Ishikawa (cell line): ENCODE data around the gene NEURL1.

Experiments used
- CEBPB ChIP-seq: IDR thresholded peaks from 2 replicates; pipeline ENCODE4 v1.6.1; 2012
- EGR1 ChIP-seq: IDR thresholded peaks from 2 replicates; pipeline ENCODE4 v1.6.1; 2012
- FOXM1 ChIP-seq: IDR thresholded peaks from 2 replicates; pipeline ENCODE4 v1.6.1; 2012; ENCODE audit warnings: low read depth, borderline replicate concordance
- RAD21 ChIP-seq: IDR thresholded peaks from 2 replicates; pipeline ENCODE4 v1.6.1; 2012; ENCODE audit warnings: low read depth
- TCF12 ChIP-seq: IDR thresholded peaks from 2 replicates; pipeline ENCODE4 v1.6.1; 2012; ENCODE audit warnings: low read depth
- USF1 ChIP-seq: IDR thresholded peaks from 2 replicates; pipeline ENCODE4 v1.6.1; 2012
- YY1 ChIP-seq: IDR thresholded peaks from 2 replicates; pipeline ENCODE4 v1.6.1; 2012; ENCODE audit warnings: low read depth
- TF ChIP-seq, protein P1 (sequence below): IDR thresholded peaks from 2 replicates; pipeline ENCODE4 v1.6.1; 2012; ENCODE audit warnings: low read depth, mild to moderate bottlenecking

DNA sequence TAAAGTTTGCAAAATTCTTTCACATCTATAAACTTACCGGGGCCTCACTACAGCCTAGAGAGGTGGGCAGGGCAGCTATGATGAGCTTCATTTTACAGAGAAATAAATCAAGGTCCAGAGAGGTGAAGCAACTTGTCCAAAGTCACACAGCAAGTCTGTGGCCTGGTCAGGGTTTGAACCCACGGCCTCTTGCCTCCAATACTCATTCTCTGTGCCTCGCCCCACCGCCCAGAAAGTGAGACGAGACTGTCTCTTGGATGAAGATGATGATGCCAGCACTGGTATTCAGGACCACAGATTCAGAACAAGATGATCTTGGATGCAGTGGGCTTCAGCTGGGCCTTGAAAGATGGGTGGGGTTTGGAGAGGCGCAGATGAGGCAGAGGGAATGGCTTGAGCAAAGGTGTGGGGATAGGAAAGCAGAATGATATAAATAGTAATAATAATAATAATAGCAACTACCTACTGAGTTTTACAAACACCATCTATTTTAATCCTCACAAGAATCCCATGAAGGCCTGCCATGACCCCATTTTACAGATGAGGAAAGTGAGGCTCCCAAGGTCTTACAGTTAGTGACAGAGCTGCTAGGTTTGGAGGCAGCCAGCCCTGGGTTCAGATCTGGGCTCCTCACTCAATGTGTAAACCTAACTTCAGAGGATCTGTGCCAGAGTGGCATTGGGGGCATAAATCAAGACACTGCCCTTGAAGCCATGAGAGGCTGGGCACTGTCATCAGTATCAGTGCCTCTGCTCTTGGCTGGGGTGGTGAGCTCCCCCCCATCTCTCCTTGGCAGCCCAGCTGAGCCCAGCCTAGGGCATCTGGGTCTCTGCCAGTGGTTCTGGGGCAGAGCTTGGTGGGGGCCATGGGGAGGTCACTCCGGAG lies 70.0 kb downstream of the NEURL1 start:
- TF ChIP-seq, protein P1, sequence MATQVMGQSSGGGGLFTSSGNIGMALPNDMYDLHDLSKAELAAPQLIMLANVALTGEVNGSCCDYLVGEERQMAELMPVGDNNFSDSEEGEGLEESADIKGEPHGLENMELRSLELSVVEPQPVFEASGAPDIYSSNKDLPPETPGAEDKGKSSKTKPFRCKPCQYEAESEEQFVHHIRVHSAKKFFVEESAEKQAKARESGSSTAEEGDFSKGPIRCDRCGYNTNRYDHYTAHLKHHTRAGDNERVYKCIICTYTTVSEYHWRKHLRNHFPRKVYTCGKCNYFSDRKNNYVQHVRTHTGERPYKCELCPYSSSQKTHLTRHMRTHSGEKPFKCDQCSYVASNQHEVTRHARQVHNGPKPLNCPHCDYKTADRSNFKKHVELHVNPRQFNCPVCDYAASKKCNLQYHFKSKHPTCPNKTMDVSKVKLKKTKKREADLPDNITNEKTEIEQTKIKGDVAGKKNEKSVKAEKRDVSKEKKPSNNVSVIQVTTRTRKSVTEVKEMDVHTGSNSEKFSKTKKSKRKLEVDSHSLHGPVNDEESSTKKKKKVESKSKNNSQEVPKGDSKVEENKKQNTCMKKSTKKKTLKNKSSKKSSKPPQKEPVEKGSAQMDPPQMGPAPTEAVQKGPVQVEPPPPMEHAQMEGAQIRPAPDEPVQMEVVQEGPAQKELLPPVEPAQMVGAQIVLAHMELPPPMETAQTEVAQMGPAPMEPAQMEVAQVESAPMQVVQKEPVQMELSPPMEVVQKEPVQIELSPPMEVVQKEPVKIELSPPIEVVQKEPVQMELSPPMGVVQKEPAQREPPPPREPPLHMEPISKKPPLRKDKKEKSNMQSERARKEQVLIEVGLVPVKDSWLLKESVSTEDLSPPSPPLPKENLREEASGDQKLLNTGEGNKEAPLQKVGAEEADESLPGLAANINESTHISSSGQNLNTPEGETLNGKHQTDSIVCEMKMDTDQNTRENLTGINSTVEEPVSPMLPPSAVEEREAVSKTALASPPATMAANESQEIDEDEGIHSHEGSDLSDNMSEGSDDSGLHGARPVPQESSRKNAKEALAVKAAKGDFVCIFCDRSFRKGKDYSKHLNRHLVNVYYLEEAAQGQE, result no peak
- TF ChIP-seq FOXM1 (no peak), YY1 (no peak), CEBPB (no peak), EGR1 (no peak), RAD21 (no peak), TCF12 (no peak), USF1 (no peak)
